ENCODE measurements around the gene TPCN1.

GRCh38 chr12:113295886-113296556 is 74.8 kb downstream of the TPCN1 start:
- TF ChIP-seq CTCF (IDR thresholded peaks at IDR 0.05; ENCODE audit: insufficient read depth, low read depth, low read length) (no peak), EZH2 (IDR thresholded peaks at IDR 0.05; ENCODE audit: insufficient read depth, low read length) (no peak)
